ENCODE data around the gene ACAP1.

GRCh38 chr17:7327056-7327455, 9.3 kb upstream of the ACAP1 start:
- no peak for TF ChIP-seq CTCF (IDR thresholded peaks at IDR 0.05)
- no peak for TF ChIP-seq POLR2AphosphoS5 (IDR thresholded peaks at IDR 0.05)
- TF ChIP-seq POLR2A (IDR thresholded peaks at IDR 0.05) = no peak
